ENCODE results near the gene PPP2R1A.
"Not testable (repeated sequence)": the region's sequence is repeated elsewhere in the genome, so short reads cannot be mapped to it uniquely, and the experiment has no call there.

PPP2R1A gene

DNA sequence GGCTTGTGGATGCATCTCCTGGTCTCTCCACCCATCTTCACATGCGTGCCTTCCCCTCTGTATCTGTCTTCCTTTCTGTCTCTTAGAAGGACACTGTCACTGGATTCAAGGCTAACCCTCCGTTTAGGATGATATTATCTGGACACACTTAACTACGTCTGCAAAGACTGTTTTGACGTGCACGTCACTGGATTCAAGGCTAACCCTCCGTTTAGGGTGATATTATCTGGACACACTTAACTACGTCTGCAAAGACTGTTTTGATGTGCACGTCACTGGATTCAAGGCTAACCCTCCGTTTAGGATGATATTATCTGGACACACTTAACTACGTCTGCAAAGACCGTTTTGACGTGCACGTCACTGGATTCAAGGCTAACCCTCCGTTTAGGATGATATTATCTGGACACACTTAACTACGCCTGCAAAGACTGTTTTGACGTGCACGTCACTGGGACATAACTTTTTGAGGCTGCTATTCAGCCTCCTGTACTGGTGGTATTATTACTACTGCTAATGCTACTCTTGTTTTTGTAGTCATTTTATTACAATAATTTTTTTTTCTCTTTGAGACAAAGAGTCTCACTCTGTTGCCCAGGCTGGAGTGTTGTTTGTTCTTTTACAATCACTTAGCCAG lies 11.0 kb downstream of the PPP2R1A start:
- not testable (repeated sequence) for DNase-seq

- no peak for DNase-seq
Measured at GRCh38 chr19:52206481-52206880, 16.6 kb downstream of the PPP2R1A start.

- no peak for DNase-seq
Measured at GRCh38 chr19:52211203-52211602, 21.4 kb downstream of the PPP2R1A start.

DNA sequence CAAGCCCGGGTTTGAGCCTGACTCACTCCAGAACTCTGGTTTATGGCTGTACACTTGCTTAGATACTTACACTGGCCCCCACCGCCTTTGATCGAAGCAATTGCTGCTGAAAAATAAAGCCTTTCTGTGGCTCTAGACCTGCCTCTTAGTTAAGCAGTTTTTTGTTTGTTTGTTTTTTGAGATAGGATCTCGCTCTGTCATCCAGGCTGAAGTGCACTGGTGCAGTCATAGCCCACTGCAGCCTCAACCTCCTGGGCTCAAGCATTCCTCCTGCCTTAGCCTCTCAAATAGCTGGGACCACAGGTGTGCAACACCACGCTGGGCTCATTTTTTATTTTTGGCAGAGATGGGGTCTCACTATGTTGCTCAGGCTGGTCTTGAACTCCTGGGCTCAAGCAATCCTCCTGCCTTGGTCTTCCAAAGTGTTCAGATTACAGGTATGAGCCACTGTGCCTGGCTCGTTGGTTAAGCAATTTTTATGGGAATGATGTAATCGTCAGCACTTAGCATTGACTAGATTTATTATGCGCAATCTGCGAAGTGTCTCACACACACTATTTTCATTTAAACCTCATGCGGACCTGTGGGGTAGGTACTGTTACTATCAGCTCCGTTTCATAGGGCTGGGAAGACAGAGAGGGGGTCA lies 22.2 kb downstream of the PPP2R1A start:
- DNase-seq = no peak

- no peak for DNase-seq
Measured at GRCh38 chr19:52212572-52213255, 22.9 kb downstream of the PPP2R1A start.

- no peak for DNase-seq
Measured at GRCh38 chr19:52214241-52214640, 24.4 kb downstream of the PPP2R1A start.

GRCh38 chr19:52216401-52216800 lies 26.5 kb downstream of the PPP2R1A start:
- no peak for DNase-seq

DNA sequence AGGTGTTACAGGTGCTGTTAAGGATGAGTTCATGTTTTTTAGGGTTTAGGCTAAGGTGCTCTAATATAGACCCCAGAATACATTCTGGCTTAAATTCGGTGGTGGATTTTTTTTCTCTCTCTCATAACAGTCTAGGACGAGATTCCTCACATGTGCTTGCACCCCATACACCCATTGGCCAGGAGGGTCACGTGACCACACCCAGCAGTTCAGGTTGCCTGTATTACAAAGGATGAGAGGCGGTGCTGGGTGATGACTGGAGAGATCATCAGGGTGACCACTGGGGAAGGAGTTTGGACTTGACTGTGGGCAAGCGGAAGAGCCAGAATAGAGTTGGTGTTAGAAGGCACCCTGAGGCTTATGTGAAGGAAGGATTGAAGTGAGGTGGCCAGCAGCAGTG lies 27.7 kb downstream of the PPP2R1A start:
- no peak for DNase-seq

- DNase-seq = no peak
Measured at GRCh38 chr19:52219611-52220010, 29.8 kb downstream of the PPP2R1A start.

DNA sequence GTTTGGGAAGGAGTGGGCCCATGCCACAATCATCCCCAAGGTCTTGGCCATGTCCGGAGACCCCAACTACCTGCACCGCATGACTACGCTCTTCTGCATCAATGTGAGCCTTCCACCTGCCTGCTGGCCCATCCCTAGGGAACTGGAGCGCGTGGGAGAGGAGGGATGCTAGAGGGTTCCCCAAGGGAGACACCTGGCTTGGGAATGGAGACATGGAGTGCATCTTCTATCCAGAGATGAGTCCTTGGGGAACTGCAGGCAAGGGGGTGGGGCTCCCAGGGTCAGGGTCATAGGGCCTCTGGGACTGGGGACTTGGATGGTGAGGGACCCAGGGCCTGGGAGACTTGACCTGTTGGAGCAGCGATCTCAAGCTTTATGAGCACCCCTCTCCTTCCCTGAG lies 31.2 kb downstream of the PPP2R1A start:
- no peak for DNase-seq

DNA sequence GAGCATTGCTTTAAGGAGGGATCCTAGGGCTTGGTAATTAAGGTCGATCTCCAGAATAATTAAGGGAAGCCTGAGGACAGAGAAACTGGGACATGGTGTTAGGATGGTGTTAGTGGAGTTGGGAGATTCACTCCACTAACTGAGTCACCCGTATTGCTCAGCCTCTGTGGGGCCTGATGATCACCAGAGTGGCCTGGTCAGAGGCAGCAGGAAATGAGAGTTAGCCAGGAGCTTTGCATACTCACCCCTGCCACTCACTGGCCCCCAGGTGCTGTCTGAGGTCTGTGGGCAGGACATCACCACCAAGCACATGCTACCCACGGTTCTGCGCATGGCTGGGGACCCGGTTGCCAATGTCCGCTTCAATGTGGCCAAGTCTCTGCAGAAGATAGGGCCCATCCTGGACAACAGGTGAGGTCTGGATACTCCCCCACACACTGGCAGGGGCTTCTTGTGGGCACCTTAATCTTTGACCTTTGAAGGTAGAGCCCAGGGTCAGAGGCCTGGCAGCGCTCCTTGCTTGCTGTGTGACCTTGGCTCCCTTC lies 32.1 kb downstream of the PPP2R1A start:
- peak; percentile 3 for DNase-seq

DNA sequence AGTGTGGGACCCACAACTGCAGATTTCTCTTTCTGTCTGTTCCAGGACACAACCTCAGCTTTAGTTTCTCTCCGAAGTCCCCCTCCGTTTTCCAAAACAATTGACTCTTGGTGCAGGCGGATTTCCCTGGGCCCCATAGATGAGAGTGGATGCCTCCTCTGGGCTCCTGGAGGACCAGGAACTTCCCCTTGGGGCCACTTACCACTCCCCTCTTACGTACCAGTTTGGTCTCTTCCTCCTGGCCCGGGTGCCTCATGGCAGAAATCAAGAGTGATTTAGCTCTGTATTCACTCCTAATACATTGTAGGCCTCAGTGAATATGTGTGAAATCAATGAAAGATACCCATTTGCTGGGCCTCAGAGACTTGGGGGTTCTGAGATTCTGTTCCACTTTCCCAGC lies 34.4 kb downstream of the PPP2R1A start:
- DNase-seq = no peak

DNA sequence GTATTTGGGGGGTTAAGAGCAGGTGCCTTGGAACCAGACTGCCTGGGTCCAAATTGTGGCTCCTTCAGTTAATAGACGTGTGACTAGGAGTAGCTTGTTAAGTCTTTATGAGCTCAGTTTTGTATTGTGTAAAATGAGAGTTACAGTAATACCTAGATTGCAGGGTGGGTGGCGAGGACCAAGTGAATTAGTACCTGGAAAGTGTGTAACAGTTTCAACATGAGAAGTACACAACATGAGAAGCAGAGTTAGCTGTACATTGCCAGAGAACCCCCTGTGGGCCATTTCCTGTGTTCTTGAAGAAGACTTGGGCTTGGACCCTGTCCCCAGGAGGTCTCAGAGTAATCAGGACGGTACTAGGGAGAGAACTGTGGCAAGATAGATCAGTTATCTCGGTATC lies 36.8 kb downstream of the PPP2R1A start:
- DNase-seq = no peak

DNA sequence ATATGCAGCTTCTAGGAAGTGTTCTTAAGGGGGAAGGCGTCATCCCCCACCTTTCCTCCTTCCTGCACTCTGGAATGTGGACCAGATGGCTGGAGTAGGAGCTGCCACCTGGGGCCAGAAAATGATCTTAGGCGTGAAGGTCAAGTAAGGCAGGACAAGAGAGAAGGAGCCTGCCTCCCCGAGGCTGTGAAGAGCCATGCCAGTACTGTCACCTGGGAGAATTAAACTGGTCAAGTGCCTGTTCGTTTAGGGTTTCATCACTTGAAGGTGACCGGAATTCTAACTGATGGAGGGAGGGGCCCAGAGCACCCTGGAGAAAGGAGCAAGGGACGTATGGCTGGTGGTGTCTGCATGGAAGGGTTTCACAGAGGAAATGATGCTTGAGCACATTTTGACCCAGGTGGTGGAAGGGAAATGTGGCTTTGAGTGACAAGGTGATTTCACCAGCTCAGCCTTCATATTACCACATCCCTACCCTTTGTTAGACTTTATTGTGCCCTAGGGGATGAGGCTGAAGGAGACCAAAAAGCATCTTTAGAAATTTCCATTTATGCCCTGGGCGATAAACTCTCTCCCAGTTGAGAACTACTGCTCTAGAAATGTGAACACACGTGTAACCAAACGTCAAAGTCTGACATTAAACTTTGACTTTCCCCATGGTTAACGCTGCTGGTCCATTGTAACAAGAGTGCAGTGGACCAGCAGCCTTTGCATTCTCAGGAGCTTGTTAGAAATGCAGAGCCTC lies 37.5 kb downstream of the PPP2R1A start:
- no peak for DNase-seq

DNA sequence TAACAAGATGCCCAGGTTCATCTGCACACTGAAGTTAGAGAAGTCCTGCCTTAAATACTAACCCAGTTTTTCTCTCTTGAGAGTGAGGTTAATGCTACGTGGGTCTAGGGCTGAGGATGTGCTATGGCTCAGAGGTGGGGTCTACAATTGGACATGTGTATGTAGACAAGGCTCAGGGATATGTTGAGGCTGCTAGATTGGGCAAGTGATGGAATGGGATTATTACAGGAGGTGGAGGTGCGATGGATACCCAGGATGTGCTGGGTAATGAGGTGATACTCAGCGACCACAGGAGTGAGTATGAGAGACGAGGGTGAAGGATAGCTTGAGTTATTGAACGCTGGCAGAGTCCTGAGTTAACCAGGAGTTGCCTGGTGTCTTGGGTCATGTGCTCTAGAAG lies 38.1 kb downstream of the PPP2R1A start:
- no peak for DNase-seq

GRCh38 chr19:52229524-52229923 lies 39.7 kb downstream of the PPP2R1A start:
- DNase-seq = no peak

DNA sequence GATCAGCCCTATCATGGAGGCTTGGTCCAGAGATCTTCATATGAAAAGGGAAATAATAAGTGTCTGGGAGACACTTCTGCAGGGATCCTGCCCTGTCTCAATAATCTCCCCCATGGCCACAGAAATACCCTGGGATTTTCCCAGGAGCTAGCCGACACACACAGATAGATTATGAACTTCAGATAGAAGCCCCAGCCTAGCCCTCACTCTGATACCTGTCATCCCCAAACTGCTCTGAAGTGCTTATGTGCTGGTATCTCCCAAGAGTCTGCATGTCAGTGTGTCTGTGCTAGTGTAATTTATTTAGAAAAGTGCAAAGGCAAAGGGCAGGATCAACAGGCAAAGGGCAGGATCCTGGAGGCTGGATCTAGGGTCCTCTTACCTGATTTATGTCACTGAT lies 40.8 kb downstream of the PPP2R1A start:
- no peak for DNase-seq

GRCh38 chr19:52231154-52231910 lies 41.5 kb downstream of the PPP2R1A start:
- DNase-seq = peak; percentile 4

DNA sequence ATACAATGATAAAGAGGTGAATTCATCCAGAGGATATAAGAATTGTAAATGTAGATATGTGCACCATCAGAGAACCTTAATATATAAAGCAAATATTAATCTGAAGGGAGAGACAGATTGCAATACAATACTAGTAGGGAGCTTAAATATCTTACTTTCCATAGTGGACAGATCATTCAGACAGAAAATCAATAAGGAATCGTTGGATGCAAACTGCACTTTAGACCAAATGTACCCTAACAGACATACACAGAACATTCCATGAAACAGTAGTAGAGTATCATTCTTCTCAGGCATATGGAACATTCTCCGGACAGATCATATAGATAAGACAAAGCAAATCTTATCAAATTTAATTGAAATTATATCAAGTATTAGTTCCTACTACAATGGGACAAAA lies 44.6 kb downstream of the PPP2R1A start:
- no peak for DNase-seq

DNA sequence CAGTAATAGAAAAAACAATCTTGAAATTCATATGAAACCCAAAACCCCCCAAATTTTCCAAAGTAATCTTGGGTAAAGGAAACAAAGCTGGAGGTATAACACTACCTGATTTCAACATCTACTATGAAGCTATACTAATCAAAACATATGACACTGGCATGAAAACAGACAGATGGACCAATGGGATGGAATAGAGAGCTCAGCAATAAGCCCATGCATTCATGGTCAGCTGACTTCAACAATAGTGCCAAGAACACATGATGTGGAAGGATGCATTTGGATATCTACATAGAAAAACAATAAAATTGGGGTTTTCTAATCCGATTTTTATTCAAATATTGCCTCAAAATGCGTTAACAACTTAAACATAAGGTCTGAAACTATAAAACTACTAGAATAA lies 47.3 kb downstream of the PPP2R1A start:
- no peak for DNase-seq

GRCh38 chr19:52237771-52238400 lies 48.0 kb downstream of the PPP2R1A start:
- DNase-seq = peak; percentile 10

- no peak for DNase-seq
Measured at GRCh38 chr19:52244021-52244420, 54.2 kb downstream of the PPP2R1A start.
